Neuronal stem cell (in vitro differentiated cells): ENCODE results near the gene NFATC2.

Source experiments
- DNase-seq: peaks from one replicate; pipeline ENCODE4 v3.0.0-alpha.2; 2013; ENCODE audit warnings: low spot score
- H2AFZ ChIP-seq: one replicate; pipeline ENCODE4 v1.6.1; 2013; ENCODE audit warnings: mild to moderate bottlenecking, low read length, inconsistent platforms
- H2AK5ac ChIP-seq: 2 replicates; pipeline ENCODE4 v1.6.1; 2013; ENCODE audit warnings: low read depth, mild to moderate bottlenecking, inconsistent platforms, low read length, moderate library complexity, mixed read lengths
- H2BK120ac ChIP-seq: 2 replicates; pipeline ENCODE4 v1.6.1; 2013; ENCODE audit warnings: low read depth, mild to moderate bottlenecking, inconsistent platforms, low read length, moderate library complexity, mixed read lengths
- H2BK12ac ChIP-seq: one replicate; pipeline ENCODE4 v1.6.1; 2013; ENCODE audit warnings: low read length, inconsistent platforms
- H2BK15ac ChIP-seq: 2 replicates; pipeline ENCODE4 v1.6.1; 2013; ENCODE audit warnings: mild to moderate bottlenecking, low read length, inconsistent platforms, mixed read lengths
- H2BK5ac ChIP-seq: one replicate; pipeline ENCODE4 v1.6.1; 2013; ENCODE audit warnings: inconsistent platforms, mild to moderate bottlenecking, low read length, moderate library complexity
- H3K14ac ChIP-seq: one replicate; pipeline ENCODE4 v1.6.1; 2013; ENCODE audit warnings: low read length, inconsistent platforms
- H3K18ac ChIP-seq: 2 replicates; pipeline ENCODE4 v1.6.1; 2013; ENCODE audit warnings: low read length, inconsistent platforms
- H3K23ac ChIP-seq: 2 replicates; pipeline ENCODE4 v1.6.1; 2013; ENCODE audit warnings: low read depth, mild to moderate bottlenecking, mixed read lengths, low read length, inconsistent platforms; ENCODE audit not compliant: poor library complexity
- H3K27ac ChIP-seq: replicated peaks from 3 replicates; pipeline ENCODE4 v1.5.1; 2013; ENCODE audit warnings: low read length, inconsistent platforms
- H3K27me3 ChIP-seq, 3 experiments: 2 replicates each; pipeline ENCODE4 v1.6.1; 2013; ENCODE audit warnings: low read length in 3 of 3, mild to moderate bottlenecking in 2 of 3, inconsistent platforms in 1 of 3, low read depth in 1 of 3, mixed read lengths in 1 of 3, moderate library complexity in 1 of 3; ENCODE audit not compliant: control insufficient read depth in 3 of 3, insufficient read depth in 3 of 3
- H3K36me3 ChIP-seq, 2 donors: replicated peaks in 1 of 2; 2 replicates each; pipeline ENCODE4 v1.6.1; 2013; ENCODE audit warnings: low read length in 2 of 2; ENCODE audit not compliant: control insufficient read depth in 2 of 2, insufficient read depth in 2 of 2
- H3K4ac ChIP-seq: 2 replicates; pipeline ENCODE4 v1.6.1; 2013; ENCODE audit warnings: inconsistent platforms, mild to moderate bottlenecking, low read length, moderate library complexity
- H3K4me1 ChIP-seq, 2 donors: 1 replicate in 1 of 2; 2 replicates in 1 of 2; pipeline ENCODE4 v1.6.1; 2013; ENCODE audit warnings: low read length in 2 of 2, low read depth in 1 of 2; ENCODE audit not compliant: control insufficient read depth in 2 of 2, insufficient read depth in 1 of 2
- H3K4me2 ChIP-seq: one replicate; pipeline ENCODE4 v1.6.1; 2013; ENCODE audit warnings: mild to moderate bottlenecking, low read length, inconsistent platforms; ENCODE audit not compliant: insufficient read depth, poor library complexity, severe bottlenecking
- H3K4me3 ChIP-seq, 2 donors: 2 replicates each; pipeline ENCODE4 v1.5.1; 2013; ENCODE audit warnings: low read length in 2 of 2, mild to moderate bottlenecking in 2 of 2, inconsistent platforms in 1 of 2, moderate library complexity in 1 of 2
- H3K79me1 ChIP-seq: one replicate; pipeline ENCODE4 v1.6.1; 2013; ENCODE audit warnings: low read depth, mild to moderate bottlenecking, inconsistent platforms, low read length, moderate library complexity
- H3K9ac ChIP-seq: one replicate; pipeline ENCODE4 v1.6.1; 2013; ENCODE audit warnings: mild to moderate bottlenecking, low read depth, low read length, inconsistent platforms; ENCODE audit not compliant: poor library complexity
- H3K9me3 ChIP-seq, 2 donors: replicated peaks in 1 of 2; 2 replicates each; pipeline versions ENCODE3 to v1.6.1; 2013; ENCODE audit warnings: low read length in 2 of 2, mild to moderate bottlenecking in 2 of 2, inconsistent platforms in 1 of 2, low read depth in 1 of 2, mixed read lengths in 1 of 2, moderate library complexity in 1 of 2; ENCODE audit not compliant: control insufficient read depth in 2 of 2, insufficient read depth in 1 of 2
- H4K8ac ChIP-seq: one replicate; pipeline ENCODE4 v1.6.1; 2013; ENCODE audit warnings: low read depth, mild to moderate bottlenecking, inconsistent platforms, low read length, moderate library complexity
- H4K91ac ChIP-seq: one replicate; pipeline ENCODE4 v1.6.1; 2013; ENCODE audit warnings: low read length, low read depth, mild to moderate bottlenecking, inconsistent platforms; ENCODE audit not compliant: poor library complexity
- WGBS, 2 donors: extraction: QIAGEN DNeasy Blood & Tissue Kit; methylation state at CpG; one replicate each; pipeline ENCODE4 v1.1.7; 2013; ENCODE audit warnings: missing lambda C conversion rate in 2 of 2, mixed read lengths in 1 of 2; ENCODE audit not compliant: insufficient read length in 2 of 2, insufficient replicate concordance in 1 of 2; ENCODE audit errors: extremely low coverage in 2 of 2; 5-methylcytosine and 5-hydroxymethylcytosine counted together

The NFATC2 gene

GRCh38 chr20:51393571-51393970, 148.9 kb downstream of the NFATC2 start:
- H3K14ac ChIP-seq = no peak overlapping the region
- H2AK5ac ChIP-seq = no peak overlapping the region
- no peak overlapping the region for H2BK5ac ChIP-seq
- H3K4me1 ChIP-seq = peaks cover 0 to 4% of the 10 kb centered on the region in 2 donors
- no peak overlapping the region for H4K91ac ChIP-seq
- H3K27ac ChIP-seq = no peak overlapping the region
- H3K4me2 ChIP-seq = peak overlapping the region; percentile 29
- no peaks in the 10 kb centered on the region for H3K36me3 ChIP-seq
- H3K27me3 ChIP-seq = no peaks in the 10 kb centered on the region
- H3K23ac ChIP-seq = no peak overlapping the region
- WGBS, 2 donors = no CpG with 5 or more reads among the region's 6 CpGs
- no peak overlapping the region for H4K8ac ChIP-seq
- H3K9ac ChIP-seq = no peak overlapping the region
- no peaks in the 10 kb centered on the region for H3K79me1 ChIP-seq
- H3K9me3 ChIP-seq = no peaks in the 10 kb centered on the region
- no peak overlapping the region for H2BK12ac ChIP-seq
- H2BK15ac ChIP-seq = no peak overlapping the region
- no peak overlapping the region for H2BK120ac ChIP-seq
- H2AFZ ChIP-seq = peak overlapping the region; percentile 31
- H3K18ac ChIP-seq = no peak overlapping the region
- H3K4me3 ChIP-seq = no peak overlapping the region
- DNase-seq = no peak
- H3K4ac ChIP-seq = no peak overlapping the region

GRCh38 chr20:51392614-51393186, 149.8 kb downstream of the NFATC2 start:
- H3K18ac ChIP-seq = no peak overlapping the region
- no peak overlapping the region for H3K4me2 ChIP-seq
- H4K8ac ChIP-seq = no peak overlapping the region
- H2BK5ac ChIP-seq = no peak overlapping the region
- H2AFZ ChIP-seq = no peak overlapping the region
- no peak overlapping the region for H4K91ac ChIP-seq
- H3K9ac ChIP-seq = no peak overlapping the region
- H2BK120ac ChIP-seq = no peak overlapping the region
- H3K36me3 ChIP-seq = no peaks in the 10 kb centered on the region
- WGBS, 2 donors = no CpG with 5 or more reads among the region's 7 CpGs
- no peak overlapping the region for H3K4me3 ChIP-seq
- H3K79me1 ChIP-seq = no peaks in the 10 kb centered on the region
- no peak overlapping the region for H3K14ac ChIP-seq
- no peaks in the 10 kb centered on the region for H3K27me3 ChIP-seq
- no peak for DNase-seq
- no peak overlapping the region for H2AK5ac ChIP-seq
- no peak overlapping the region for H3K23ac ChIP-seq
- no peak overlapping the region for H3K27ac ChIP-seq
- H3K4ac ChIP-seq = no peak overlapping the region
- no peak overlapping the region for H2BK12ac ChIP-seq
- H3K4me1 ChIP-seq = peaks cover 0 to 4% of the 10 kb centered on the region in 2 donors
- H2BK15ac ChIP-seq = no peak overlapping the region
- H3K9me3 ChIP-seq = no peaks in the 10 kb centered on the region

GRCh38 chr20:51391926-51392325, 150.6 kb downstream of the NFATC2 start:
- peaks cover 3 to 6% of the 10 kb centered on the region in 2 donors for H3K4me1 ChIP-seq
- H3K9ac ChIP-seq = no peak overlapping the region
- H3K14ac ChIP-seq = no peak overlapping the region
- no peak overlapping the region for H3K18ac ChIP-seq
- no peak overlapping the region for H2BK15ac ChIP-seq
- no peaks in the 10 kb centered on the region for H3K27me3 ChIP-seq
- no peak overlapping the region for H3K4me2 ChIP-seq
- no peaks in the 10 kb centered on the region for H3K36me3 ChIP-seq
- H3K9me3 ChIP-seq = no peaks in the 10 kb centered on the region
- no peak for DNase-seq
- no peak overlapping the region for H3K23ac ChIP-seq
- H2BK120ac ChIP-seq = no peak overlapping the region
- H2AK5ac ChIP-seq = no peak overlapping the region
- H2BK5ac ChIP-seq = no peak overlapping the region
- H3K79me1 ChIP-seq = no peaks in the 10 kb centered on the region
- WGBS, 2 donors = no CpG with 5 or more reads among the region's 1 CpG
- H2BK12ac ChIP-seq = no peak overlapping the region
- H3K4ac ChIP-seq = no peak overlapping the region
- H2AFZ ChIP-seq = no peak overlapping the region
- H4K8ac ChIP-seq = no peak overlapping the region
- H4K91ac ChIP-seq = no peak overlapping the region
- H3K4me3 ChIP-seq = no peak overlapping the region
- no peak overlapping the region for H3K27ac ChIP-seq

DNA sequence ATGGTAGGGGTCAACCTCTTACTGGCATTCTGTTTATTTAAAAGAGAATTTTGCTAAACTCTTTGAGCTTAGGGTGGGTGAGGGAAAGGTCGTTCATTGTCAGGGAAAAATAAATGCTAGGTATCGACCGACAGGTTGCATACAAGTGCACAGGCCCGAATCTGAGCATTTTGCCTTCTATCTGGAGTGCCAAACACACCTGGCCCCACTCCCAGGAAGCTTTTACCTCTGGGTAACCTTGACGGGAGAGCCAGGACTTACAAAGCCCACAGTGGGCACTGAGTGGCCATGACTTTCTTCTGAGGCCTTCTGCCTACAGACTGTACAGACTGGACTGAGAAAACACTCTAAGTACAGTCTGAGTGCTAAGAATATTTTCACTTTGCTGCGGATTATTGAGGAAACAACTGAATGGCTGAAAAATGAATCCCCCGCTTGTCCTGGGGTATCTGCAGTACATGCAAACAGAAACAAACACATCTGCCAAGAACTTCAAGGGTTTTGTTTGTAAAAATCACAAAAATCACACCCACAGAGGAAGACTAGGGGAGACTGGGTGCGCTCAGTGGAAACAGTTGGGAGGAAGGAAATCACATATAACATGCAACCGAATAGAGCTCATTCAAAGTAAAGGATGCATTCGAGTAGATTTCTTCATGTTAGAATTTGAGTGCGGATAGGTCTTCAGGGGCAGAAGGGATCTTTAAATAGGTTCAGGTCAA, 152.8 kb downstream of the NFATC2 start:
- Histone ChIP-seq H2AFZ (no peak overlapping the region), H3K36me3 (no peaks in the 10 kb centered on the region), H3K9me3 (no peaks in the 10 kb centered on the region), H3K27me3 (no peaks in the 10 kb centered on the region), H3K27ac (no peak overlapping the region), H3K14ac (no peak overlapping the region), H2BK12ac (no peak overlapping the region), H3K4me2 (no peak overlapping the region), H3K4ac (no peak overlapping the region), H4K8ac (no peak overlapping the region), H2BK15ac (no peak overlapping the region), H3K79me1 (no peaks in the 10 kb centered on the region), H3K4me3 (no peak overlapping the region), H2AK5ac (no peak overlapping the region), H2BK5ac (no peak overlapping the region), H3K9ac (no peak overlapping the region), H3K23ac (no peak overlapping the region), H3K18ac (peak overlapping the region; percentile 18), H3K4me1 (peaks cover 3 to 11% of the 10 kb centered on the region in 2 donors), H2BK120ac (no peak overlapping the region), H4K91ac (no peak overlapping the region)
- WGBS, 2 donors = no CpG with 5 or more reads among the region's 11 CpGs
- DNase-seq = no peak
